Left cardiac atrium (tissue), 4 donors: ENCODE measurements around the gene EPB41L4A. TPM values are rescaled to one million over a fixed set of nuclear protein-coding genes. Genes with fewer than 3 reads are reported as not detected.

Experiments
- ATAC-seq, 2 donors: fragments of 200-7000 bp; cut with Tn5 transposase; one replicate each; pipeline ENCODE4 v1.9.1; 2020; ENCODE audit warnings: mild to moderate bottlenecking in 2 of 2, moderate library complexity in 2 of 2
- DNase-seq: peaks from one replicate; pipeline ENCODE4 v3.0.0-alpha.2; 2020
- intact Hi-C, 2 donors: fragments of 100-400 bp; cut with DNase I; formaldehyde crosslinking; loops; one replicate each; pipeline versions ENCODE4 v1.14.1 to v1.15.1; 2022 to 2023
- total RNA-seq, 2 donors: library from RNA; stranded (reverse); fragmentation: NEBNext Ultra II Directional; extraction: Animal tissue kit (Norgen Biotek cat#: 25700); gene quantifications; one replicate each; pipeline ENCODE4 v1.2.1, GENCODE V29; 2021
- donor health status: DM: no; HTN: yes; CAD: no.
- donor health status: DM: no; HTN: yes; CAD: no; lungs with severe emphysema.
- donor health status: DM: yes; HTN: yes; CAD: no.
- donor health status: Dilated cardiomyopathy.

EPB41L4A gene
- total RNA-seq, 2 donors from 2014 or later = 28.5 to 31.1 TPM

GRCh38 chr5:112156211-112156610 is 262.9 kb downstream of the EPB41L4A start:
- intact Hi-C loops = loop anchor here in 1 of 2 donors (5.0 kb wide), 1 partner anchor 394 kb away; no protein-coding TSS in a partner anchor
- DNase-seq (no peak), ATAC-seq (no peak)

GRCh38 chr5:112154940-112155686 is 264.0 kb downstream of the EPB41L4A start:
- intact Hi-C loops = loop anchor here in 1 of 2 donors (5.0 kb wide), 1 partner anchor 393 kb away; no protein-coding TSS in a partner anchor
- ATAC-seq (peak in 1 of 2 donors; percentile 43), DNase-seq (no peak)

DNA sequence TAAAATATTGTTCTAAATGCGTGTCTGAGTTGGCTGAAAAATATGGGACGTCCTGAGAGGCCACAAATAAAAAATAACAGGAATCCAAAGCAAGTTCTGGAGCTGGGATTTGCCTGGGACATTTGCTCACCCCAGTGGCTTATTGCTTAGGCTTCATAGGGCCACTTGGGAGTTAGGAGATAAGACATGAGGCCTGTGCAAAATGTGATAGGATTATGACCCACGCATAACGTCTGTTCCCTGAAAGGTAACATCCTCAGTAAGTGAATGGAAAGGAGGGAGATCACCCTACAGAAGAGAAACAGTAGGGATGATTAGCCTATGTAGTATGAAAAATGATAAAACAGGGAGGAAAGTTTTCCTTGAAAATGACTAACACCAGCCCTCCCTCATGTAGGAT is 269.4 kb downstream of the EPB41L4A start:
- intact Hi-C loops = loop anchor here (5.0 to 10.0 kb wide), 5 partner anchors 315 to 992 kb away; no protein-coding TSS in a partner anchor
- no peak for DNase-seq
- no peak for ATAC-seq

- ATAC-seq (peak; percentile 89 to 90), DNase-seq (peak; percentile 41)
- intact Hi-C loops = loop anchor here (2.0 to 10.0 kb wide), 6 partner anchors 312 to 989 kb away; no protein-coding TSS in a partner anchor
Measured at GRCh38 chr5:112146323-112147226, 272.5 kb downstream of the EPB41L4A start.

- intact Hi-C loops = loop anchor here (10.0 kb wide), 3 partner anchors 309 to 609 kb away; no protein-coding TSS in a partner anchor
- ATAC-seq (peak in 1 of 2 donors; percentile 8), DNase-seq (no peak)
Measured at GRCh38 chr5:112143690-112144089, 275.4 kb downstream of the EPB41L4A start.

- intact Hi-C loops = loop anchor here (10.0 kb wide), 3 partner anchors 308 to 608 kb away; no protein-coding TSS in a partner anchor
- ATAC-seq = peak; percentile 73 to 78
- DNase-seq = peak; percentile 35
Measured at GRCh38 chr5:112142769-112143270, 276.3 kb downstream of the EPB41L4A start.

DNA sequence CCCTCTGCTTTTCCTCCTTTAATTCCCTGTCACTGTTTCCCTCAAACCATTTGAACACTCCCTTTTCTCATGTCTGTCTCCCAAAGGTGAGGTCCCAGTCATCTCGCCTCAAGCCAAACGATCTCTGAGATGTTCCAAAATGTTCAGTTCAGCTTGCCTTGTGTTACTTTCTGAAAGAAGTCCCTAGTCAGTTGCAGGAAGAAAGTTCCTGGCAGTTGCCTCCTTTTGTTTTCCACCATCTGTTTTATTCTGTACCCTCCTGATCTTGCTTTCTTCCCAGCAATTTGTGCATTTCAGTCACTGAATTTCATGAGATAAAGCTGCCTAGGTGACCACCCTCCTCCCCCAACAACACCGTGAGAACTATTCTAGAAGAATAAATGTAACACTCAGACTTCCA is 277.5 kb downstream of the EPB41L4A start:
- intact Hi-C loops = loop anchor here (10.0 kb wide), 3 partner anchors 307 to 607 kb away; no protein-coding TSS in a partner anchor
- DNase-seq (no peak), ATAC-seq (no peak)

GRCh38 chr5:112138526-112138925 is 280.6 kb downstream of the EPB41L4A start:
- no peak for DNase-seq
- intact Hi-C loops = no loop called here
- ATAC-seq = no peak

DNA sequence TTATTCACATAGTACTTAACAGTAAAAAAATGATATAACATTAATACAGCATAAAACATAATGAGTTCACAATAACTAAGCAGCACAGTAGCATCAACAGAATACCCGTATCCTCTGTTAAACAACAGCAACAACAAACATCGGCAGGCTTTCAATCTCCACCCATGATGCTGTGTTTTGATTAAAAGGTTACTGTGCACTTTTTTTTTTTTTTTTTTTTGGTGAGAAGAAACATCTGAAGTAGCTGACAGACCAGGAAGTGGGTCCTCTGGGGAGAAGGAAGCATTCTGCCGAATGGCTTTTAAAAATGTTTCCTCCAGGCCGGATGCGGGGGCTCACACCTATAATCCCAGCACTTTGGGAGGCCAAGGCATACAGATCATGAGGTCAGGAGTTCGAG is 282.3 kb downstream of the EPB41L4A start:
- DNase-seq = no peak
- ATAC-seq = no peak
- intact Hi-C loops = no loop called here

GRCh38 chr5:112127861-112128260 is 291.2 kb downstream of the EPB41L4A start:
- DNase-seq (no peak), ATAC-seq (no peak)
- intact Hi-C loops = no loop called here

DNA sequence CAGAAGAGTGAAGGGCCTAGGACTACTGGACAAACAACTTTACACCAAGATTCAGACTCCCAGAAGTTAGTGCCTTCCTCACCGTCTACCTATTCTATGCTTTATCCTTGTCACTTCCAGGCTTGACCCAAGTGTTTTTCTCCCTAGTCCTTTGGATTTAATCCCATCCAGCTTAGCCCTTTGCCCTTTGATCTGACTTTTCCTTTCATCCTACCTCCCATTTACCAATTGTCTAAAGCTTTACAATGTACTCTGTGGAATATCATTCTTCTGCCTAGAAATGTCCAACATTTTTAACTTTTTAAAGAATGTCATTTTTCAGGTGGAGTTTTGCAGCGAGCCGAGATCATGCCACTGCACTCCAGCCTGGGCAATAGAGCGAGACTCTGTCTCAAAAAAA is 292.1 kb downstream of the EPB41L4A start:
- intact Hi-C loops = no loop called here
- no peak for ATAC-seq
- no peak for DNase-seq

GRCh38 chr5:112125903-112126302 is 293.2 kb downstream of the EPB41L4A start:
- no peak for DNase-seq
- no peak for ATAC-seq
- intact Hi-C loops = no loop called here

DNA sequence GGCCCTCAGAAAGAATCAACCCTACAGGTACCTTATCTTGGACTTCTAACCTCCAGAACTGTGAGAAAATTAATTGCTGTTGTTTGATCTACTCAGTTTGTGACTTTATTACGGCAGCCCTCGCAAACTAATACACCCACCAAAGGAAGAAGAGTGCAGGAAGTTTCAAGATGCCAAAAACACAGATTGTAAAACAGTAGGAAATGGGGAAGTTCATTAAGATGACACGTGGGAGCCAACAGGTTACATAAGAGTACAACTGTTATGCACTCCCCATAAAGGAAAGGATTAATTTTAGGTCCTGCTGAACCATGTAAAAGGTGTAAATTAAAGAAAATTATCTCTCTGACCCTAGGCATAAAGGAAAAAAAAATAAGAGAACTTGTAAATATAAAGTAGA is 294.3 kb downstream of the EPB41L4A start:
- intact Hi-C loops = no loop called here
- no peak for DNase-seq
- ATAC-seq = no peak

DNA sequence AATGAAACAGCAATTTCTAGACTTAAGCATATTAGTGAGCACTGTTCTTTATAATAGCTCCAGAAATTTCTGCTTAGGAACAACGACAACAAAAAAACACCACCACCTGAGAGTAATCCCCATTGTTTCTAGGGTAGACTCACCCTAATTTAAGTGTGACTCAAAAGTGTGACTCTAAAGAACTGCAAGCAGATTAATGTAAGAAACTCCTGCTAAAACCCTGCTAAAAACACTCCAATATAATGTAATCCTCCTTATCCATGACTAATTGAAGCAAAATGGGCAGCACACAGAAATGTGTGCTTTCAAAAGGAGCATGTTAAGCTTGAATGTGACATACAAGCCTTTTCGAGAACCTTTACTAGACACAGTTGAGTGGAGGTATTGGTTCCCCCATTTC is 296.0 kb downstream of the EPB41L4A start:
- intact Hi-C loops = no loop called here
- no peak for DNase-seq
- no peak for ATAC-seq

DNA sequence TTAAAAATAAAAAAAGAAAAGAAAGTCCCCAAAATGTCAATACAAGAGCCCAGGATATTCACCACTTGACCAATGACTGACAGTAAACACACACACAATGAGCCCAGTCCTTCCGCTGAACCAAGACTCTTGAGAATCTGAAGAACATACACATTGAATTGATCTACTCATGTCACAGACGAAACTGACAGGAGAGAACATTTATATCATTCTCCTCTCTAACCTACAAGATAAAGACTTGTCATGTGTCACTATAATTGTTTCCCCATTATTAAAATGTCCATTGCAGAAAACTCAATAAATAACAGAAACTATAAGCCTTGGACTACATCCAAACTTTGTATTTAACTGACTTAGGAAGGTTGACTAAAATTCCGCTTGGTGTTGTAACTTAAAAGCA is 296.7 kb downstream of the EPB41L4A start:
- no peak for ATAC-seq
- intact Hi-C loops = no loop called here
- no peak for DNase-seq

- ATAC-seq (no peak), DNase-seq (no peak)
- intact Hi-C loops = no loop called here
Measured at GRCh38 chr5:112121258-112121657, 297.8 kb downstream of the EPB41L4A start.

GRCh38 chr5:112119969-112120368 is 299.1 kb downstream of the EPB41L4A start:
- ATAC-seq (no peak), DNase-seq (no peak)
- intact Hi-C loops = no loop called here

DNA sequence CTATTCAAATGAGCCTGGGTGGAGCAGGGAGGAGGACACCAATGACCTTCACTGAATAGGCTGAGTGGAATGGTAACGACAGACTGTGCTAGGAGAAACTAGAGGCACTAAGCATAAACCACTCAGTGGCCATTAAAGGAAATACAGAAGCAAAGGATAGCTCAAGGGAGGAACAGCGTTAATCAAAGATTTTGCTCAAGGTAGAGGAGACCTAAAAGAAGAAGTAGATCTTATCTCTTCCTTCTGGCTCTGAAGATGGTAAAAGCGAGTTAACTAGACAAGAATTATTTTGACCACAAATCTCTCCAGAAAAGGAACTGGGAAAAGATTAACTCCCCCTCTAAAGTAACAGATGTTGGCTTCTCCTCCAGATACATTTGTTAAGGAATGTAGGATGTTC is 299.6 kb downstream of the EPB41L4A start:
- DNase-seq (no peak), ATAC-seq (no peak)
- intact Hi-C loops = no loop called here

- no peak for DNase-seq
- intact Hi-C loops = no loop called here
- ATAC-seq = no peak
Measured at GRCh38 chr5:112117551-112117950, 301.5 kb downstream of the EPB41L4A start.

GRCh38 chr5:112116371-112116770 is 302.7 kb downstream of the EPB41L4A start:
- no peak for ATAC-seq
- no peak for DNase-seq
- intact Hi-C loops = no loop called here
